Trophoblast cell (in vitro differentiated cells and primary cell): ENCODE measurements around the gene KRTAP4-12.
"Not testable (repeated sequence)": the region's sequence is repeated elsewhere in the genome, so short reads cannot be mapped to it uniquely, and the experiment has no call there.

Experiments
- DNase-seq, 2 donors: peaks; one replicate each; pipeline ENCODE4 v3.0.0-alpha.2; 2016
- H2AFZ ChIP-seq: 2 replicates; pipeline ENCODE4 v1.6.1; 2013; ENCODE audit warnings: low read length, moderate library complexity, mild to moderate bottlenecking; ENCODE audit not compliant: insufficient read depth, poor library complexity
- H2AK5ac ChIP-seq: 2 replicates; pipeline ENCODE4 v1.6.1; 2013; ENCODE audit warnings: mild to moderate bottlenecking, low read length
- H2BK120ac ChIP-seq: 2 replicates; pipeline ENCODE4 v1.6.1; 2013; ENCODE audit warnings: low read length, mild to moderate bottlenecking, moderate library complexity; ENCODE audit not compliant: insufficient read depth, poor library complexity
- H2BK12ac ChIP-seq: 2 replicates; pipeline ENCODE4 v1.6.1; 2013; ENCODE audit warnings: mild to moderate bottlenecking, low read length, moderate library complexity
- H2BK5ac ChIP-seq: 2 replicates; pipeline ENCODE4 v1.6.1; 2013; ENCODE audit warnings: low read length, low read depth, moderate library complexity, mild to moderate bottlenecking; ENCODE audit not compliant: poor library complexity
- H3K14ac ChIP-seq: 2 replicates; pipeline ENCODE4 v1.6.1; 2013; ENCODE audit warnings: mild to moderate bottlenecking, low read length
- H3K18ac ChIP-seq: 2 replicates; pipeline ENCODE4 v1.6.1; 2013; ENCODE audit warnings: mild to moderate bottlenecking, low read length
- H3K23ac ChIP-seq: 2 replicates; pipeline ENCODE4 v1.6.1; 2013; ENCODE audit warnings: low read length
- H3K27ac ChIP-seq: 2 replicates; pipeline ENCODE4 v1.5.1; 2013; ENCODE audit warnings: low read depth, mild to moderate bottlenecking, inconsistent platforms, low read length, moderate library complexity
- H3K27me3 ChIP-seq: 2 replicates; pipeline ENCODE4 v1.6.1; 2013; ENCODE audit warnings: inconsistent platforms, mild to moderate bottlenecking, low read length, moderate library complexity; ENCODE audit not compliant: insufficient read depth
- H3K36me3 ChIP-seq, 2 experiments: 1 replicate in 1 of 2; 2 replicates in 1 of 2; pipeline ENCODE4 v1.6.1; 2013; ENCODE audit warnings: low read length in 2 of 2, mild to moderate bottlenecking in 2 of 2, moderate library complexity in 1 of 2; ENCODE audit not compliant: insufficient read depth in 2 of 2, control insufficient read depth in 1 of 2
- H3K4ac ChIP-seq: 2 replicates; pipeline ENCODE4 v1.6.1; 2013; ENCODE audit warnings: low read depth, mild to moderate bottlenecking, low read length, moderate library complexity
- H3K4me1 ChIP-seq, 2 experiments: 1 replicate in 1 of 2; 2 replicates in 1 of 2; pipeline ENCODE4 v1.6.1; 2013; ENCODE audit warnings: low read length in 2 of 2, mild to moderate bottlenecking in 2 of 2, moderate library complexity in 1 of 2; ENCODE audit not compliant: insufficient read depth in 2 of 2, control insufficient read depth in 1 of 2
- H3K4me2 ChIP-seq: 2 replicates; pipeline ENCODE4 v1.6.1; 2013; ENCODE audit warnings: inconsistent platforms, mild to moderate bottlenecking, low read length, moderate library complexity
- H3K4me3 ChIP-seq: 2 replicates; pipeline ENCODE4 v1.5.1; 2013; ENCODE audit warnings: mild to moderate bottlenecking, low read depth, low read length, inconsistent platforms
- H3K79me1 ChIP-seq: one replicate; pipeline ENCODE4 v1.6.1; 2013; ENCODE audit warnings: low read length
- H3K79me2 ChIP-seq: 2 replicates; pipeline ENCODE4 v1.6.1; 2013; ENCODE audit warnings: low read length, mild to moderate bottlenecking; ENCODE audit not compliant: control insufficient read depth, insufficient read depth, poor library complexity
- H3K9ac ChIP-seq: 2 replicates; pipeline ENCODE4 v1.6.1; 2013; ENCODE audit warnings: mild to moderate bottlenecking, low read length
- H3K9me3 ChIP-seq: 2 replicates; pipeline ENCODE4 v1.6.1; 2013; ENCODE audit warnings: low read depth, mild to moderate bottlenecking, control low read depth, inconsistent platforms, low read length; ENCODE audit not compliant: insufficient read depth
- H4K12ac ChIP-seq: 2 replicates; pipeline ENCODE4 v1.6.1; 2013; ENCODE audit warnings: low read depth, mild to moderate bottlenecking, low read length, moderate library complexity
- H4K8ac ChIP-seq: 2 replicates; pipeline ENCODE4 v1.6.1; 2013; ENCODE audit warnings: low read depth, mild to moderate bottlenecking, low read length, moderate library complexity
- H4K91ac ChIP-seq: one replicate; pipeline ENCODE4 v1.6.1; 2013; ENCODE audit warnings: low read depth, mild to moderate bottlenecking, low read length, moderate library complexity
- WGBS: extraction: QIAGEN DNeasy Blood & Tissue Kit; methylation state at CpG from one replicate; pipeline ENCODE4 v1.1.7; 2013; ENCODE audit warnings: missing lambda C conversion rate; ENCODE audit not compliant: insufficient read length, insufficient coverage; ENCODE audit errors: extremely low coverage; 5-methylcytosine and 5-hydroxymethylcytosine counted together

Gene KRTAP4-12

DNA sequence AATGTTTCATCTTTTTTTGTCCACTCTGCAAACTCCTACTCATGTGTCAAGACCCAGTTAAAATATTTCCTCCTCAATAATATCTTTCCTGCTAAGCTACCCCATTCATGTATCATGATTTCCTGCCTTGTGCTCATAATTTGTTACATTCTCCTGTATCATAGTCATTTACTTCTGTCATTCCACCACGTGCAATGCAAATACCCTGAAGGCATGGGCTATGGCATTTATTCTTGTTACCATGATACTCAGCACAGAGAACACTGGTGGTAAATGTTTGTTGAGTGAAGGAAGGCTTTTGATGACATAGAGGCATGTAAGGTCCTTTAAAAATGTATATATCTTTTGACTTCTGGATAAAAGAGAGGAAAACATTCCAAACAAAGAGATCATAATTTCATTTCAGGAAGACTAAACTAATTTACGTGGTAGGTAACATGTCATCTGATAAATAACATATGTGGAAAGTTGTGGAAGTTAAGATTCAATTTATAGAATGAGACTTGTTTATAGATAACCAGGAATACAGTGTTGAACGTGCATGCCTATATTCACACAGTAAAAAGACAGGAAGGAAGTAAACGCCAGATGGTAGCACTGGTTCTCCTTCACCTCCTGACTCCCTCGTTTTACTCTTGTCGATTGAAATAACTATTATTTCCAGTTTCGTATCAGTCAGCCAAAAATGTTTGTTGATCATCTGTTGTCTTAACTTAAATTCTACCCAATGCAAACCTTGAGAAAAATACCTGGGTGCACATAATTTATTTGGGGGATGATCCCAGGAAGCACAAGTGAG lies 24.1 kb downstream of the KRTAP4-12 start:
- H2BK12ac ChIP-seq, H3K27me3 ChIP-seq, H2BK5ac ChIP-seq, H3K79me1 ChIP-seq, H4K12ac ChIP-seq, H3K4me3 ChIP-seq, H4K8ac ChIP-seq, H2AK5ac ChIP-seq, H3K36me3 ChIP-seq, H3K4ac ChIP-seq, H4K91ac ChIP-seq, H3K14ac ChIP-seq, H2AFZ ChIP-seq, H2BK120ac ChIP-seq, H3K4me2 ChIP-seq, H3K23ac ChIP-seq, H3K79me2 ChIP-seq, H3K9ac ChIP-seq, H3K27ac ChIP-seq, H3K4me1 ChIP-seq, H3K9me3 ChIP-seq, H3K18ac ChIP-seq: not testable (repeated sequence)
- peak; percentile 93 to 99 for DNase-seq
- no CpG with 5 or more reads among the region's 7 CpGs for WGBS

DNA sequence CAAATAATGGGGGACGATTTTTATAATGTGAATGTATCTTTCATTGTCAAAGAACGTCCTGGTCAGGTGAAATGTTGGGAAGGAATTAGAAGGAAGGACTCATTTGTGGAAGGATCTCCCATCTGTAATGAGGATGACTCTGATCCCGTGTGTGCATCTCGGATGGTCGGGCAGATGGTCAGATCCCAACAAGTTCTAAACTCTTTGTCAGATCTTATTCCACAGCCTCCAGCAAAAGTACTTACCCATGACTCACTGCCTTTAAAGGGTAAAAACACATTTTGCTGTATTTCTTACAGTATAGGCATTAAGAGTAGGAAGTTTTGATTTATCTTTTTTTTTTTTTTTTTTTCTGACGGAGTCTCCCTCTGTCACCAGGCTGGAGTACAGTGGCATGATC lies 25.5 kb downstream of the KRTAP4-12 start:
- no peak overlapping the region for H3K4me3 ChIP-seq
- H3K27ac ChIP-seq, result no peak overlapping the region
- H3K23ac ChIP-seq, result no peak overlapping the region
- H3K27me3 ChIP-seq, result no peaks in the 10 kb centered on the region
- no peak overlapping the region for H3K18ac ChIP-seq
- H4K12ac ChIP-seq, result no peak overlapping the region
- H2AK5ac ChIP-seq, result no peak overlapping the region
- H3K9ac ChIP-seq, result no peak overlapping the region
- H2AFZ ChIP-seq, result no peak overlapping the region
- no peak overlapping the region for H4K91ac ChIP-seq
- WGBS, result no CpG with 5 or more reads among the region's 6 CpGs
- H3K9me3 ChIP-seq, result peaks cover 5% of the 10 kb centered on the region
- no peaks in the 10 kb centered on the region for H3K4me1 ChIP-seq
- H2BK12ac ChIP-seq, result no peak overlapping the region
- no peak overlapping the region for H3K14ac ChIP-seq
- H3K4ac ChIP-seq, result no peak overlapping the region
- H4K8ac ChIP-seq, result no peak overlapping the region
- H3K79me1 ChIP-seq, result no peaks in the 10 kb centered on the region
- no peaks in the 10 kb centered on the region for H3K36me3 ChIP-seq
- no peak overlapping the region for H2BK120ac ChIP-seq
- peak; percentile 21 to 60 for DNase-seq
- no peak overlapping the region for H2BK5ac ChIP-seq
- no peak overlapping the region for H3K4me2 ChIP-seq
- no peaks in the 10 kb centered on the region for H3K79me2 ChIP-seq

DNA sequence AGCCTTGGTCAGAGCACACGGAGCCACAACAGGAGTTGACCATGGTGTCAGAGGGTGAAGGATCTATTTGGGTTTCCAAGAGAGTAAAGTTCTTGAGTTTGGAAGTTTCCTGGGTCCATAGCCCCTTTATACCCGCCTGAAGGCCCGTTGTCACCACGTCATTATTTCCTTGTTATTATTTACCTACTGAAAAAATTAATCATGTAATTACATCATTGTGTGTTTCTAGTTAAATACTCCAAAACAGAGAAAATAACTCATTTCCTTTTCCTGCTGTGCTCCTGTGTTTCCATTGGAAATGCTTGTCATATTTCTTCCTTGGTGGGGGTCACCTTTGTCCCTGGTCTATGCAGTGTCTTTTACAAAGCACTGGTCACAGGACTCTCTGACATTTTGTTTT lies 25.9 kb downstream of the KRTAP4-12 start, which contains the start of gene KRTAP4-8:
TSS of gene KRTAP4-8 (minus strand) at position 101 of the 400 bp plus-strand sequence. CDS start at position 43, 58 bp downstream.
- no peak within 1 kb of the TSS for H4K91ac ChIP-seq
- H4K8ac ChIP-seq, result no peak within 1 kb of the TSS
- no peak within 1 kb of the TSS for H3K4me2 ChIP-seq
- no peaks in the 10 kb centered on the region for H3K79me1 ChIP-seq
- no peak within 1 kb of the TSS for H2AK5ac ChIP-seq
- H3K18ac ChIP-seq, result no peak within 1 kb of the TSS
- H3K4me1 ChIP-seq, result no peaks in the 10 kb centered on the region
- no peak within 1 kb of the TSS for H2BK5ac ChIP-seq
- no peak within 1 kb of the TSS for H3K23ac ChIP-seq
- H3K27me3 ChIP-seq, result no peaks in the 10 kb centered on the region
- no peak within 1 kb of the TSS for H3K4me3 ChIP-seq
- H3K79me2 ChIP-seq, result no peaks in the 10 kb centered on the region
- no peak within 1 kb of the TSS for H2BK120ac ChIP-seq
- H3K4ac ChIP-seq, result no peak within 1 kb of the TSS
- H2BK12ac ChIP-seq, result no peak within 1 kb of the TSS
- no peak for DNase-seq
- H3K9ac ChIP-seq, result no peak within 1 kb of the TSS
- no peak within 1 kb of the TSS for H3K14ac ChIP-seq
- H4K12ac ChIP-seq, result no peak within 1 kb of the TSS
- peaks cover 5% of the 10 kb centered on the region for H3K9me3 ChIP-seq
- H3K36me3 ChIP-seq, result no peaks in the 10 kb centered on the region
- WGBS, result no CpG with 5 or more reads among the region's 4 CpGs
- no peak within 1 kb of the TSS for H3K27ac ChIP-seq
- no peak within 1 kb of the TSS for H2AFZ ChIP-seq

DNA sequence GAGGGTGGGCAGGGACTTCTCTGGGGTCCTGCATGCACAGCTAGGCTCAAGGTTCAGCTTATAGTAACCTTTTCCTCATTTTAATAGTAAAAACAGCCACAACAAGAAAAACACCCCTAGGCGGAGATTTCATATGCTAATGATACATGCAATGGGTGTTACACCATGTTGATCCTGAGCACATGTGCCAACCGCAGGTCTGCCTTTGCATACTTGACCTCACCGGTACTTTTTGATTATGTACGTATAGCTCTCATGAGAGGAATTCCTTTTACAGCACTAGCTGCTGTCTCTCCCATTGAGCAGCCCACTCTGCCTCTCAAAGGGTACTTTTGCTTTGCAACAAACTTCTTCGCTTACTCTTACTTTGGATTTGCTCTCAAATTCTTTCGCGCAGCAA lies 27.9 kb downstream of the KRTAP4-12 start:
- no peak overlapping the region for H3K14ac ChIP-seq
- no peaks in the 10 kb centered on the region for H3K79me1 ChIP-seq
- H4K12ac ChIP-seq, result no peak overlapping the region
- H3K18ac ChIP-seq, result no peak overlapping the region
- no peak overlapping the region for H2AK5ac ChIP-seq
- H2BK5ac ChIP-seq, result no peak overlapping the region
- no peaks in the 10 kb centered on the region for H3K4me1 ChIP-seq
- no peak overlapping the region for H3K9ac ChIP-seq
- H3K27ac ChIP-seq, result no peak overlapping the region
- no peak overlapping the region for H4K91ac ChIP-seq
- no peaks in the 10 kb centered on the region for H3K36me3 ChIP-seq
- H3K4me3 ChIP-seq, result no peak overlapping the region
- H3K4me2 ChIP-seq, result no peak overlapping the region
- no peak overlapping the region for H2AFZ ChIP-seq
- no peaks in the 10 kb centered on the region for H3K27me3 ChIP-seq
- H3K9me3 ChIP-seq, result peaks cover 2% of the 10 kb centered on the region
- no peak overlapping the region for H4K8ac ChIP-seq
- no peak for DNase-seq
- no peak overlapping the region for H2BK120ac ChIP-seq
- H3K4ac ChIP-seq, result no peak overlapping the region
- no peak overlapping the region for H3K23ac ChIP-seq
- no CpG with 5 or more reads among the region's 7 CpGs for WGBS
- no peaks in the 10 kb centered on the region for H3K79me2 ChIP-seq
- no peak overlapping the region for H2BK12ac ChIP-seq
